HepG2 (cell line): Measurements from ENCODE around the gene CPNE2. TPM values are rescaled to one million over a fixed set of nuclear protein-coding genes. Genes with fewer than 3 reads are reported as not detected.

Experiments used
- ATAC-seq: fragments of 200-7000 bp; cut with Tn5 transposase; 3 replicates; pipeline ENCODE4 v1.9.1; 2020; ENCODE audit warnings: mild to moderate bottlenecking, moderate library complexity
- BruUV-seq: library from RNA; stranded (reverse); fragments of 400-500 nt; replicated peaks from 2 replicates; lab custom pipeline; 2021; lab: Mats Ljungman, UMichigan
- CTCF ChIA-PET: fragments of 300-600 bp; formaldehyde crosslinking; extraction: SDS; loops from one replicate; lab custom pipeline; 2021; ENCODE audit warnings: low total read pairs, inconsistent platforms, low intra/inter-chr PET ratio; lab: Yijun Ruan, JAX
- POLR2A ChIA-PET: fragments of 350-600 bp; sonication (Branson Sonifier 250); formaldehyde crosslinking; loops from one replicate; lab custom pipeline; 2020; ENCODE audit warnings: antibody characterized with exemption, inconsistent platforms; lab: Yijun Ruan, JAX
- DNase-seq: peaks from one replicate; pipeline ENCODE4 v3.0.0-alpha.2; 2015; ENCODE audit warnings: low spot score
- FAIRE-seq: peaks from 3 replicates; lab custom pipeline; 2011; peaks lifted over from hg19 to GRCh38; lab: Jason Lieb, UNC
- H2AFZ ChIP-seq: one replicate; pipeline ENCODE4 v1.6.1; 2011; ENCODE audit warnings: low read length, inconsistent platforms
- H3K27ac ChIP-seq: fragments of 300-600 bp; 3 replicates; pipeline ENCODE4 v1.8.0; 2011; ENCODE audit warnings: mixed run types, mild to moderate bottlenecking, mixed read lengths, low read length, inconsistent platforms; ENCODE audit not compliant: insufficient read depth; ENCODE audit errors: extremely low read length
- H3K27me3 ChIP-seq, 2 experiments: fragments of 200-600 bp in 1 of 2; 2 replicates in 1 of 2; 3 replicates in 1 of 2; pipeline versions ENCODE4 v1.6.0 to v1.8.0; 2011; ENCODE audit warnings: low read length in 2 of 2, mild to moderate bottlenecking in 2 of 2, moderate library complexity in 2 of 2, inconsistent platforms in 1 of 2; ENCODE audit not compliant: insufficient read depth in 2 of 2, control insufficient read depth in 1 of 2
- H3K36me3 ChIP-seq, 2 experiments: fragments of 200-600 bp in 1 of 2; replicated peaks in 1 of 2; 2 replicates in 1 of 2; 3 replicates in 1 of 2; pipeline versions ENCODE4 v1.5.1 to v1.8.0; 2011; ENCODE audit warnings: low read length in 2 of 2, inconsistent platforms in 1 of 2; ENCODE audit not compliant: insufficient read depth in 2 of 2, control insufficient read depth in 1 of 2
- H3K4me1 ChIP-seq: 2 replicates; pipeline ENCODE4 v1.5.1; 2012; ENCODE audit warnings: low read length, inconsistent platforms; ENCODE audit not compliant: insufficient read depth
- H3K4me2 ChIP-seq: 2 replicates; pipeline ENCODE4 v1.6.0; 2011; ENCODE audit warnings: low read depth, low read length, inconsistent platforms
- H3K4me3 ChIP-seq, 3 experiments: fragments of 200-600 bp in 1 of 3; sonication (generic), shearing (Covaris generic) in 1 of 3; replicated peaks in 1 of 3; 2 replicates each; pipeline ENCODE4 v1.5.1; 2011 to 2016; ENCODE audit warnings: low read length in 3 of 3, inconsistent platforms in 2 of 3, low read depth in 2 of 3, mild to moderate bottlenecking in 2 of 3, control low read depth in 1 of 3, mixed read lengths in 1 of 3; ENCODE audit not compliant: insufficient read depth in 1 of 3
- H3K79me2 ChIP-seq: one replicate; pipeline ENCODE4 v1.6.1; 2011; ENCODE audit warnings: low read length, inconsistent platforms; ENCODE audit not compliant: insufficient read depth
- H3K9ac ChIP-seq: 2 replicates; pipeline ENCODE4 v1.6.0; 2011; ENCODE audit warnings: mild to moderate bottlenecking, low read depth, low read length, inconsistent platforms; ENCODE audit not compliant: insufficient read depth
- H3K9me3 ChIP-seq: 2 replicates; pipeline ENCODE4 v1.5.1; 2012; ENCODE audit warnings: mild to moderate bottlenecking, low read length
- H4K20me1 ChIP-seq: 2 replicates; pipeline ENCODE4 v1.6.0; 2011; ENCODE audit warnings: inconsistent platforms, mild to moderate bottlenecking, low read length, moderate library complexity; ENCODE audit not compliant: insufficient read depth
- BRCA1 ChIP-seq: sonication (generic); formaldehyde crosslinking; IDR thresholded peaks from 2 replicates; pipeline ENCODE4 v1.4.0; 2020; ENCODE audit warnings: missing genetic modification reagents
- CBX1 ChIP-seq: IDR thresholded peaks from one replicate; pipeline ENCODE4 v1.6.1; 2016; ENCODE audit warnings: antibody characterized with exemption, low read depth
- CC2D1A ChIP-seq: sonication (generic); formaldehyde crosslinking; IDR thresholded peaks from 2 replicates; pipeline ENCODE4 v1.8.1; 2023; ENCODE audit warnings: mild to moderate bottlenecking, missing genetic modification reagents
- ELF1 ChIP-seq: sonication (generic); formaldehyde crosslinking; IDR thresholded peaks from 2 replicates; pipeline ENCODE4 v1.4.0; 2020; ENCODE audit warnings: missing genetic modification reagents
- ETV6 ChIP-seq: sonication (generic); formaldehyde crosslinking; conservative IDR thresholded peaks from 2 replicates; pipeline ENCODE4 v1.4.0; 2020; ENCODE audit warnings: missing genetic modification reagents
- HIVEP1 ChIP-seq: sonication (generic); formaldehyde crosslinking; IDR thresholded peaks from 2 replicates; pipeline ENCODE4 v1.4.0; 2020; ENCODE audit warnings: mild to moderate bottlenecking, missing genetic modification reagents
- IKZF4 ChIP-seq: sonication (generic); formaldehyde crosslinking; IDR thresholded peaks from 2 replicates; pipeline ENCODE4 v1.5.1; 2020; ENCODE audit warnings: borderline replicate concordance, mild to moderate bottlenecking, low read depth, missing genetic modification reagents; ENCODE audit errors: not compliant biosample characterization
- NCOR1 ChIP-seq: fragments of 200-600 bp; sonication (generic); IDR thresholded peaks from 2 replicates; pipeline ENCODE4 v1.7.0; 2017; ENCODE audit warnings: antibody characterized with exemption, low read length, borderline replicate concordance
- NFYC ChIP-seq: IDR thresholded peaks from 2 replicates; pipeline ENCODE4 v1.6.1; 2016; ENCODE audit warnings: missing genetic modification reagents, missing compliant biosample characterization
- POLR2AphosphoS2 ChIP-seq: IDR thresholded peaks from 2 replicates; pipeline ENCODE4 v1.6.1; 2011; ENCODE audit warnings: low read depth, low read length, improper control_type of control experiment
- SMYD3 ChIP-seq: sonication (generic); formaldehyde crosslinking; IDR thresholded peaks from 2 replicates; pipeline ENCODE4 v1.8.1; 2023; ENCODE audit warnings: mild to moderate bottlenecking, missing genetic modification reagents
- TOE1 ChIP-seq: sonication (generic); formaldehyde crosslinking; IDR thresholded peaks from 2 replicates; pipeline ENCODE4 v1.4.0; 2020; ENCODE audit warnings: mild to moderate bottlenecking, missing genetic modification reagents
- ZC3H4 ChIP-seq: sonication (generic); formaldehyde crosslinking; IDR thresholded peaks from 2 replicates; pipeline ENCODE4 v1.4.0; 2020; ENCODE audit warnings: missing genetic modification reagents, borderline replicate concordance
- ZNF337 ChIP-seq: sonication (generic); formaldehyde crosslinking; IDR thresholded peaks from 2 replicates; pipeline ENCODE4 v1.5.1; 2020; ENCODE audit warnings: missing genetic modification reagents, low read depth, mild to moderate bottlenecking, borderline replicate concordance
- ZNF383 ChIP-seq: sonication (generic); formaldehyde crosslinking; IDR thresholded peaks from 2 replicates; pipeline ENCODE4 v1.4.0; 2020; ENCODE audit warnings: missing genetic modification reagents, mild to moderate bottlenecking, borderline replicate concordance
- ZNF557 ChIP-seq: sonication (generic); formaldehyde crosslinking; IDR thresholded peaks from 2 replicates; pipeline ENCODE4 v1.4.0; 2020; ENCODE audit warnings: missing genetic modification reagents
- WGBS: methylation state at CpG from one replicate; pipeline ENCODE4 v1.1.6; 2017; ENCODE audit warnings: low lambda C conversion rate; 5-methylcytosine and 5-hydroxymethylcytosine counted together
- in situ Hi-C: cut with HindIII; loops from 2 replicates; pipeline ENCODE4 v1.10.0; 2017; ENCODE audit warnings: low pct_unique_long_range_greater_than_20kb; ENCODE audit not compliant: extremely low pct_ligation_motif_present
- intact Hi-C: fragments of 100-400 bp; cut with micrococcal nuclease; formaldehyde crosslinking; loops from one replicate; pipeline ENCODE4 v1.10.0; 2022; ENCODE audit not compliant: unreplicated experiment
- polyA plus RNA-seq, 8 experiments: library from polyadenylated mRNA; depleted of rRNA in 3 of 8; stranded (reverse) in 7 of 8; unstranded in 1 of 8; fragments of >200 nt; fragmentation: Illumina TruSeq in 4 of 8; extraction: Trizol in 4 of 8; gene quantifications; 2 replicates each; pipeline versions ENCODE4 v1.2.1 to v1.2.3, GENCODE V29; 2011 to 2016; ENCODE audit warnings: low read depth in 4 of 8, missing spikeins in 1 of 8, mixed read lengths in 1 of 8; ENCODE audit not compliant: insufficient read depth in 1 of 8
- total RNA-seq, 5 experiments: library from RNA; depleted of rRNA; stranded (reverse); fragments of >200 nt; fragmentation: Illumina TruSeq; extraction: Trizol; gene quantifications; 2 replicates each; pipeline ENCODE4 v1.2.3, GENCODE V29; 2016; ENCODE audit warnings: low read depth in 1 of 5

CPNE2 gene
- total and polyA plus RNA-seq, 2 of the 13 experiments (the other 11 are each of a cell fraction or from before 2014, with no cell fraction given) = 10.6 to 23.3 TPM

DNA sequence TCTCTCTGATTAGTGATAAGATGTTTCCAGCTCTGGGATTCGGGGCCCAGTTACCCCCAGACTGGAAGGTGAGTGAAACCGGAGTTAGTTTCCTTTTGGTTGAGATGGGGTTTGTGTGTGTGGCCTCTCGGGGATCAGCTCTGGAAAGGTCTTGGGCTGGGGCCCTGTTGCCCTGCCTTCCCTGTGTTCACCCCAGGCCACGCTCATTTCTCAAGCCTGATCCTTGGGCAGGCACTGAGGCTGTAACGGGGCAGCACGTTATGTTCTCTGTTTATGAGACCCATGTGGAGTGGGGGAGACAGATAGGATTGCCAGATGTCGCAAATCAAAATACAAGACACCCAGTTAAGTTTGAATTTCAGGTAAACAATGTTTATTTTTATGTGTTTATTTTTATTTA, 35.5 kb downstream of the CPNE2 start:
- Histone ChIP-seq H2AFZ (no peak overlapping the region), H3K36me3 (no peaks in the 10 kb centered on the region), H3K9ac (no peak overlapping the region), H3K4me1 (peaks cover 12% of the 10 kb centered on the region), H3K4me3 (no peak overlapping the region), H3K79me2 (no peaks in the 10 kb centered on the region), H3K27ac (no peak overlapping the region), H3K9me3 (no peaks in the 10 kb centered on the region), H4K20me1 (no peaks in the 10 kb centered on the region), H3K4me2 (no peak overlapping the region), H3K27me3 (no peaks in the 10 kb centered on the region; a peak in 1 of 5 replicates)
- DNase-seq (no peak), FAIRE-seq (no peak), ATAC-seq (no peak)
- CTCF ChIA-PET = no interaction called here
- TF ChIP-seq NFYC (CRISPR knock-in tag) = no peak
- no peak for TF ChIP-seq CC2D1A
- TF ChIP-seq BRCA1 (CRISPR knock-in tag) = no peak
- TF ChIP-seq IKZF4 (CRISPR knock-in tag) = no peak
- no peak for TF ChIP-seq HIVEP1 (CRISPR knock-in tag)
- no peak for TF ChIP-seq ZNF337 (CRISPR knock-in tag)
- no peak for TF ChIP-seq POLR2AphosphoS2
- no peak for TF ChIP-seq TOE1 (CRISPR knock-in tag)
- no peak for TF ChIP-seq CBX1
- no peak for TF ChIP-seq SMYD3 (CRISPR knock-in tag)
- no peak for TF ChIP-seq NCOR1
- TF ChIP-seq ZC3H4 (CRISPR knock-in tag) = no peak
- TF ChIP-seq ZNF557 (CRISPR knock-in tag) = no peak
- no peak for TF ChIP-seq ZNF383 (CRISPR knock-in tag)
- TF ChIP-seq ELF1 (CRISPR knock-in tag) = no peak
- no peak for TF ChIP-seq ETV6 (CRISPR knock-in tag)
- in situ Hi-C loops = no loop called here
- 78% methylated on average over 7 of the region's 7 CpGs for WGBS
- POLR2A ChIA-PET = interaction anchor here (1.6 kb wide), 1 partner anchor 23 kb away, joined by 4 read pairs; no protein-coding TSS in a partner anchor
- intact Hi-C loops = no loop called here
- BruUV-seq = no TSS peak
